GM21526 (cell line): ENCODE data around the gene ATP6V0C.

Source experiments
- ATAC-seq: cut with Tn5 transposase; IDR thresholded peaks from one replicate; pipeline ENCODE4 v1.9.1; 2021; ENCODE audit warnings: moderate library complexity; ENCODE audit not compliant: unreplicated experiment, low FRiP score

ATP6V0C gene

DNA sequence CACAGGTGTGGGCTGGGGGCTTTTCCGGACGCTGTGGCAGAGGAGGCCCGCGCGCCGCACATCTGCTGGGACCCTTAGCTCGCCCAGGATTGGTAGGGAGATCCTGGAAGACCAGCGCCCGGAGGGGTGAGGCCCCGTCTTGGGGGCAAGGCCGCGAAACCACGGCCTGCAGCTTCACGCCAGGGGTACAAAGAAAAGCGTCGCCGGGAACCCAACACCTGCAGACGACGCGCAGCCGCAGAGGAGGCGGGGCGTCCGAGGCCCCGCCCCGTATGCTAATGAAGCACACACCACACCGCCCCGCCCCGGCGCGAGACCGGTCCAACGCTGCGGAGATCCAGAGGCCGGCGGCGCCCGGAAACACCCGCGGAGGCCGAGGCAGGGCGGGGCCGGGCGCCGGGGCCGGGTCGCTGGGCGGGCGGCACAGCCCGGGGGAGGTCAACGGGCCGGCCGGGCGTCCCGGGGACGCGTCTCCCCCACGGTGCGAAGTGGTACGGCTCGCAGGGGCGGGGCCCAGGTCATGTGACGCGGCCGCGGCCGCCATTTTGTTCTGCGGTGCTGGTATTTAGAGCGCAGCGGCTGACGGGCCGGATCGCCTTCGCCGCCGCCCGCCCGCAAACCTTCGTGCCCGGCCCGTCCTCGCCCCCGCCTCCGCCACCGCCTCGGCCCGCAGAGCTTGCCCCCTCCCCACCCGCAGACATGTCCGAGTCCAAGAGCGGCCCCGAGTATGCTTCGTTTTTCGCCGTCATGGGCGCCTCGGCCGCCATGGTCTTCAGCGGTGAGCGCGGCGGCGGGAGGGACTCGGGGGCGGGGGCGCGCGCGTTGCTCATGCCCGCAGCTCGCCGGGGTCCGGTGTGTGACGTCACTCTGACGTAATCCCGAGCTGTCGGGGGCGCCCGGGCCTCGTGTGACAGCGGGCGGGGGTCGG lies at the start of gene ATP6V0C:
ATP6V0C (plus strand) TSS at position 548 of the 928 bp plus-strand sequence; CDS start at position 700, 152 bp downstream.
- ATAC-seq: peak; percentile 57

- ATAC-seq: no peak
These were observed 49.4 kb upstream of the ATP6V0C start for GRCh38 chr16:2464333-2464732.

DNA sequence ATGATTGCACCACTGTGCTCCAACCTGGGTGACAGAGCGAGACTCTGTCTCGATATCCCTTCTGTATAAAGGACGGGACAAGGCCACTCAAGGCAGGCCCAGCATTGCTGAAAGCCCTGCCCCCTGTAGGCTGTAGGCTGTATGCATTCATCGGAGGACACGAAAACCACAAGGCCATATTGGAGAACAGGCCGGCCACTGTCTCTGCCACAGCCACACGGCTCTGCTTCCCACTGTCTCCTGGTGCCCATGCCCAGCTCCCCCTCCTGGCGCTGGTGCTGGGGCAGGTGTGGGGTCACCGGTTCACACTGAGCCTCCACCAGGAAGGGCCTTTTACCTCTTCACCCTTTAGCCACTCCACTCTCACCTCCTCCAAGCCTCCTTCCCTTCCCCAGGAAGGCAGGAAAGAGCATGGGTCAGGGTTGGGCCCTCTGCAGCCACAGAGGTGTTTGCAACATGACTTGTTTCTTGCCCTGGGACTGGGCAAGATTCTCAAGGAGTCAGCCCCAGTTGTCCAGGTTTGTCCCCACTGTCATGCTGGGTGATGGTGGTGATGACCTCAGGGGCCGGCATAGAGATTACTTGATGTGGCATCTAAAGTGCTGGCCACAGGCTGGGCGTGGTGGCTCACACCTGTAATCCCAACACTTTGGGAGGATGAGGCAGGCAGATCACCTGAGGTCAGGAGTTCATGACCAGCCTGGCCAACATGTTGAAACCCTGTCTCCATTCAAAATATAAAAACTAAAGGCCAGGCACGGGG lies 47.9 kb upstream of the ATP6V0C start:
- ATAC-seq: no peak

DNA sequence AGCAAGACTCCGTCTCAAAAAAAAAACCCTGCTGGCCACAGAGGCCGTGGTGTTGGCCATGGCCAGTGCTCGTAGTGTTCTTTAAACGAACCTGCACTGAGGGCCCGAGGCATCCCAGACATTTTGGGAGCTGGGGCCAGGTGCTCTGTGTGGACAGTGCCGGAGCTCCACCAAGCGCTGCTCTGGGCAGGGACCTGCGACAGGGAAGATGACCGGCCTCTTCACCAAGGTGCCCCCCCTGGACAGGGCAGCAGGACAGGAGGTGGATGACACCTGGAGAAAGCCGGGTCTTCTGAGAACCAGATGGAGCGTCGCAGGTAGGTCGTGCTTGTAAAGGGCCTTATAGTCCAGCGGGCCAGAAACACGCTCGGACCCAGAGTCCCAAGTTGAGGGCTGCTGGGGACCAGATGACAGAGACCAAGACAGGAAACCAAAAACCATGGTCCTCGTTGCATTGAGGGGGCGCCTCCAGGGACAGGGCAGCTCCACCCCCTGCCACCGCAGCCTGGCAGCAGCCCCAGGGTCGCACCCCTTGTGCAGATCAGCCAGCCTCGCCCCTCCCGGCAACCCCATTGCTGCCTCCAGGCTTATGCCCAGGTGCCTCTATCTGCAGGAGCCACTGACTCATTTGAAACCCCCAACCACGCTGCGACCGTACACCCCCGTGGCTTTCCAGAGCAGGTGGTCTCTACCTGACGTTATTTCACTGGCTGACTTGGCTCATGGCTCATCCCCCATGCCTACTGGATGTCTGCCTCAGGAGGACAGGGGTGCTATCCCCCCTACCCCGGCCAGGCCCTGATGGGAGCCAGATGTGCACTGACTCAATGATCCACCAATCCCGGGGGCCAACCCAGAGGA lies 46.9 kb upstream of the ATP6V0C start:
- no peak for ATAC-seq

GRCh38 chr16:2467528-2468232 lies 46.1 kb upstream of the ATP6V0C start:
- no peak for ATAC-seq

- ATAC-seq: no peak
These were observed 45.5 kb upstream of the ATP6V0C start for GRCh38 chr16:2468233-2468724.

GRCh38 chr16:2468725-2469398 lies 44.9 kb upstream of the ATP6V0C start:
- ATAC-seq: no peak

DNA sequence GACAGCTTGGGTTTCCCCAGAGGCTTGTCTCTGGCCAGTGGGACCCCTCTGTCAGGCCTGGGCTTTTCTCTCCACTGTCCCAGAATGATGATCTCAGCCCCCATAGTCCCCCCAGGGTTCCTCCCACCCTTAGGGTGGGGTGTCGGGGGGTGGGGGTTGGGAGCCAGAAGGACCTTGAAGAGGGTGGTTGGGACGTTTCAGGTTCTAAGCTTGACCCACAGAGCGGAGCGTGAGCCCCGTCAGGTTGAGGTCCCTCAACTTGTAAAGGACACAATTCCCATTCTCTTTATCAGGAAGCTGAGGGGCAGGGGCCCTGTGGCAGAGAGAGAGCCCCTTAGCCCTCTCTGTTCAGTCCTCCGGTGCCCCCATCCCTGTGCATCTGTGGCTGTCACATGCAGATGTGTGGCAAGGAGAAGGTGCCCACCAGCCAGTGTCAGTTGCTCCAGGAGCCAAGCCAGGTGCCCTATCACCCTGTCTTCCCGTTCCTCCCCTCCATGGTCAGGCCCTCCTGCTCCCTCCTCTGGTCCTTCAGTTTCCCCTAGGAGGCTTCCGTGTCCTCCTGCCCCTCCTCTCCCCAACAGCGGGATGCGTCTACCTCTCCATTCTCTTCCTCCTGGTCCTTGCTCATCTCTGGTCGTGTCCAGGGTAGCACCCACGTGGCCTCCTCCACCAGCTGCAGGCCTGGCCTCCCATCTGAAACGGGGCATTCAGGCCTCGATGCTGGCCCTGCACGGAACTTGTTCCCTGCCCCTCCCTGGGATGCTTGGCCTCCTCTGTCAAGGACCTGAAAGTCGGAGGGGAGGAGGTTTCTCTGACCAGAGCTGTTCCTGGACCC lies 44.1 kb upstream of the ATP6V0C start:
- ATAC-seq: no peak

GRCh38 chr16:2470234-2470601 lies 43.5 kb upstream of the ATP6V0C start:
- ATAC-seq: no peak

DNA sequence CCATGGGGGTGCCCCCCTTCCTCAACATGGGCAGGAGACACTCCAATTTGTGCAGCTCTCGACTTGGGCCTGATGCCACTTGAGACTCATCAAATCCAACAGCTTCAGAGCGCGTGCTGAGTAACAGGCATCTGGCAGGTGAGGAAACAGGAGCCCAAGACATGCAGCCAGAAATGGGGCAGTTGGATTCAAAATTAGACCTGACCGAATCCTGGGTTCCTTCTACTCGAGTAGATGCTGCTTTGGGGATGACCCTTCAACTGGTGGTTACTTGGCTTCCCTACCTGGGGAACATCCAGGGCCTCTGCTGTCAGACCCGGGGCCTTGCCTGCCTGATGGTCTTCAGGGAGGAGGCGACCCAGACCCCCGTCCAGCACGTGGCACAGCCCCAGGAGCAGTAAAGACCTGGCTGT lies 43.1 kb upstream of the ATP6V0C start:
- ATAC-seq: no peak

GRCh38 chr16:2471016-2471652 lies 42.6 kb upstream of the ATP6V0C start, which contains the start of gene NTN3:
NTN3 (plus strand) TSS chr16:2471297; CDS start chr16:2471702, 405 bp downstream.
- no peak for ATAC-seq

GRCh38 chr16:2471653-2472487 lies 41.9 kb upstream of the ATP6V0C start:
- ATAC-seq: no peak

GRCh38 chr16:2472488-2472864 lies 41.3 kb upstream of the ATP6V0C start:
- no peak for ATAC-seq

- no peak for ATAC-seq
These were observed 40.8 kb upstream of the ATP6V0C start for GRCh38 chr16:2472885-2473445.

GRCh38 chr16:2473446-2473926 lies 40.3 kb upstream of the ATP6V0C start:
- ATAC-seq: no peak

- no peak for ATAC-seq
These were observed 39.5 kb upstream of the ATP6V0C start for GRCh38 chr16:2473999-2474876.
